ENCODE measurements around the gene MED13L.

DNA sequence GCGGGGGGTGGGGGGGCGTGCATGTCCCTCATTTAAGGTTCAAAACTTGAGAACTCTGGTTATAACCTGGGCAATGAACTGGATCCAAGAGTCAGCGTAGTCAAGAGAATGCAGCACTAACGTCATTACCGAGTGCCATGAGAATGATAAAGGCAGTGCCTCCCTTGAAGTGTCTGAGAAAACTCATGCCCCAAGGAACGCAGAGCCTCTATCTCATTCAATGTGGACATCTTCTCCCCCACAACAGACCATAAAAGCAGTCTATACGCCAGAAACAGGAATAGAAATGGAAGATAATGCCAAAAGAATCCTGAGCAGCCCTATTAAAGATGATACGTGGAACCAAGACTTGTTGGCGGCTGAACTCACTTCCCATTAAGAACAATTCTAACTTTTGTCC is 208.6 kb downstream of the MED13L start:
- TF ChIP-seq, protein P1, sequence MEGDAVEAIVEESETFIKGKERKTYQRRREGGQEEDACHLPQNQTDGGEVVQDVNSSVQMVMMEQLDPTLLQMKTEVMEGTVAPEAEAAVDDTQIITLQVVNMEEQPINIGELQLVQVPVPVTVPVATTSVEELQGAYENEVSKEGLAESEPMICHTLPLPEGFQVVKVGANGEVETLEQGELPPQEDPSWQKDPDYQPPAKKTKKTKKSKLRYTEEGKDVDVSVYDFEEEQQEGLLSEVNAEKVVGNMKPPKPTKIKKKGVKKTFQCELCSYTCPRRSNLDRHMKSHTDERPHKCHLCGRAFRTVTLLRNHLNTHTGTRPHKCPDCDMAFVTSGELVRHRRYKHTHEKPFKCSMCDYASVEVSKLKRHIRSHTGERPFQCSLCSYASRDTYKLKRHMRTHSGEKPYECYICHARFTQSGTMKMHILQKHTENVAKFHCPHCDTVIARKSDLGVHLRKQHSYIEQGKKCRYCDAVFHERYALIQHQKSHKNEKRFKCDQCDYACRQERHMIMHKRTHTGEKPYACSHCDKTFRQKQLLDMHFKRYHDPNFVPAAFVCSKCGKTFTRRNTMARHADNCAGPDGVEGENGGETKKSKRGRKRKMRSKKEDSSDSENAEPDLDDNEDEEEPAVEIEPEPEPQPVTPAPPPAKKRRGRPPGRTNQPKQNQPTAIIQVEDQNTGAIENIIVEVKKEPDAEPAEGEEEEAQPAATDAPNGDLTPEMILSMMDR (IDR thresholded peaks at IDR 0.05), result no peak
- no peak for TF ChIP-seq POLR2A (IDR thresholded peaks at IDR 0.05)

Measured in heart left ventricle (tissue), 13 donors.